ENCODE measurements around the gene CYP1A1.

CYP1A1 gene

DNA sequence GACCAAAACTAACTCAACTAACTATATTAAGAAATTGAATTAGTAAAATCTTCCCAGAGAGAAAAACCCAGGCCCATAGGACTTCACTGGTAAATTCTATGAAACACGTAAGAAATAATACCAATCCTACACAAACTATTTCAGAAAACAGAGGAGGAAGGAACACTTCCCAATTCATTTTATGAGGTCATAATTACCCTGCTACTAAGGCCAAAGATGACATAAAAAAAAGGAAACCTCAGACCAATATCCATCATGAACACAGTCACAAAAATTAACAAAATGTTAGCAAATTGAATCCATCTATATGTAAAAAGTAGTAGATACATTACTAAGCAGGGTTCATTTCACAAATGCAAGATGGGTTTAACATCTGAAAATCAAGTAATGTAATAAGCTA lies 33.0 kb downstream of the CYP1A1 start:
- DNase-seq (ENCODE audit: low read depth in 2 of 2) = no peak

DNA sequence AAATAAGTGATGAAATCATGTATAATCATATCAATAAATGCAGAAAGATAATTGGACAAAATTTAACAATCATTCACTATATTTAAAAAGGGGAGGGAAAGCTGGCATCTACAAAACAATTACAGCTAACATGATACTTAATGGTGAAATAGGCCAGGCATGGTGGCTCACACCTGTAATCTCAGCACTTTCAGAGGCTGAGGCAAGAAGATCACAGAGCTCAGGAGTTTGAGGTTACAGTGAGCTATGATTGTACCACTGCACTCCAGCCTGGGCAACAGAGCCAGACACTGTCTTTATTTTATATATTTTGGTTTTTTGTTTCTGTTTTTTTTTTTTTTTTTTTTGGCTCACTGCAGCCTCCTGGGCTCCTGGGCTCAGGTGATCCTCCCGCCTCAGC lies 41.6 kb downstream of the CYP1A1 start:
- DNase-seq (ENCODE audit: low read depth in 2 of 2) = no peak

DNA sequence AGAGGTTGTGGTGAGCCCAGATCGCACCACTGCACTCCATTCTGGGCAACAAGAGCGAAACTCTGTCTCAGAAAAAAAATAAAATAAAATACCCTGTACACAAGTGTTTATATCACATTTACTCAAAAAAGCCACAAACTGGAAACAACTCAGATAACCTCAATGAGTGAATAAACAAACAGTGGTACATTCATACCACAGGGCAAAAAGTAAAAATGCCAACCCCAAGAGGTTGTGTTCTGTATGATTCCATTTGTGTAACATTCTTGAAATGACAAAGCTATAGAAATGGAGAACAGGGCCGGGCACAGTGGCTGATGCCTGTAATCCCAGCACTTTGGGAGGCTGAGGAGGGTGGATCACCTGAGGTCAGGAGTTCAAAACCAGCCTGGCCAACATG lies 42.4 kb downstream of the CYP1A1 start:
- DNase-seq (ENCODE audit: low read depth in 2 of 2) = no peak

DNA sequence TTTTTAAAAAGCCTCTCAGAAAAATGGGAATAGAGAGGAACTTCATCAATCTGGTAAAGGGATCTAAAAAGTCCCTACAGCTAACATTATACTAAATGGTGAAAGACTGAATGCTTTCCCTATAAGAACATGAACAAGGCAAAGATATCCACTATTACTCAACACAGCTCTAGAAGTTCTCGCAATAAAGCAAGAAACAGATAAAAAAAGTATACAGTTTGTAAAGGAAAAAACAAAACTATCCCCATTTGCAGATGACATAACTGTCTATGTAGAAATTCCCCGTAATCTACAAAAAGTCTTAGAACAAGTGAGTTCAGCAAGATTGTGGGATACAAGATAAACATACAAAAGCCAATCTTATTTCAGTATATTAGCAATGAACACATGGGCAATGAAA lies 44.9 kb downstream of the CYP1A1 start:
- no peak for DNase-seq (ENCODE audit: low read depth in 2 of 2)

DNA sequence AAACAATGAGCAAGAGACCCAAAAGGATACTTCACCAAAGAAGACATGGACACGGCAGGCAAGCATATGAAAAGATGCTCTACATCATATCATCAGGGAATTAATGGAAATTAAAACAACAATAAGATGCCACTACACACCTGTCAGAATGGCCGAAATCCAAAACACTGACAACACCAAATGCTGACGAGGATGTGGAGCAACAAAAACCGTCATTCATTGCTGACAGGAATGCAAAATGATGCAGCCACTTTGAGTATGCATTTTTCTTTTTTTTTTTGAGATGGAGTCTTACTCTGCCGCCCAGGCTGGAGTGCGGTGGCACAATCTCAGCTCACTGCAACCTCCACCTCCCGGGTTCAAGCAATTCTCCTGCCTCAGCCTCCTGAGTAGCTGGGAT lies 48.5 kb downstream of the CYP1A1 start:
- no peak for DNase-seq (ENCODE audit: low read depth in 2 of 2)

DNA sequence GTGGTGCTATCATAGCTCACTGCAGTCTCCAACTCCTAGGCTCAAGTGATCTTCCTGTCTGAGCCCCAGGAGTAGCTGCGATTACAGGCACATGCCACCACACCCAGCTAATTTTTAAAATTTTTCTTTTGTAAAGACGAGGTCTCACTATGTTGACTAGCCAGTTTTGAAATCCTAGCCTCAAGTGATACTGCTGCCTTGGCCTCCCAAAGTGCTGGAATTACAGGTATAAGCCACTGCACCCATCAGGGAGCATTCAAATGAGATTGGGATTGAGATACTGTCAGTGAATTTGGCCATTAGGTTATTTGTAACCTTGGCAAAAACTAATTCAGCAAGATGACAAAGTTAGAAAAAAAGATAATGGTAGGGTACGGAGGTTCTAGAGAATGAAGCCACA lies 51.2 kb downstream of the CYP1A1 start:
- no peak for DNase-seq (ENCODE audit: low read depth in 2 of 2)

DNA sequence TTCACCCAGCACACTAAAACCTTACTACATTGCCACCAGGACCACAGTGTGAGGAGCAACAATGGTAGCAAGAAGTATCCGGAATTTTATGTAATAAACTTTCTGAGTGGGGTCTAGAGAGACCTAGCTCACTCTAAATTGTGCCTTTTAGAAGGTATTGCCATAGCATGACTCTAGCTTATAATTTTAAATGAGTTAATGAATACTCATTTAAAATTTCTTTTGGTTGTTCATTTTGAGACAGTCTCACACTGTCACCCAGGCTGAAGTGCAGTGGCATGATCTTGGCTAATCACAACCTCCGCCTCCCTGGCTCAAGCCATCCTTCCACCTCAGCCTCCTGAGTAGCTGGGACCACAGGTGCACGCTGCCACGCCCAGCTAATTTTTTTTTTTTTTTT lies 55.7 kb downstream of the CYP1A1 start:
- no peak for DNase-seq (ENCODE audit: low read depth in 2 of 2)
